T-helper 17 cell (primary cell): Measurements from ENCODE around the gene SWI5. TPM values are rescaled to one million over a fixed set of nuclear protein-coding genes. Genes with fewer than 3 reads are reported as not detected.

ENCODE experiments used
- ATAC-seq: fragments of 150-1000 bp; cut with Tn5 transposase; 2 replicates; pipeline ENCODE4 v1.10.0; 2021; ENCODE audit warnings: mild to moderate bottlenecking, moderate library complexity
- DNase-seq, 3 donors: peaks; one replicate each; pipeline versions ENCODE4 v3.0.0 to v3.0.0-alpha.2; 2020 to 2021
- H3K9me3 ChIP-seq: one replicate; pipeline ENCODE4 v1.7.0; 2013; ENCODE audit warnings: low read length, mild to moderate bottlenecking; ENCODE audit not compliant: control insufficient read depth, poor library complexity, severe bottlenecking
- H3K27ac Mint-ChIP-seq: one replicate; pipeline ENCODE4 v1.8.0; 2022; ENCODE audit warnings: mild to moderate bottlenecking, moderate library complexity, mixed read lengths
- H3K27me3 Mint-ChIP-seq: one replicate; pipeline ENCODE4 v1.8.0; 2022; ENCODE audit warnings: mixed read lengths
- H3K36me3 Mint-ChIP-seq: one replicate; pipeline ENCODE4 v1.8.0; 2022; ENCODE audit warnings: low read depth, mixed read lengths
- H3K4me1 Mint-ChIP-seq: one replicate; pipeline ENCODE4 v1.8.0; 2022; ENCODE audit warnings: mild to moderate bottlenecking, mixed read lengths
- H3K4me3 Mint-ChIP-seq: one replicate; pipeline ENCODE4 v1.8.0; 2022; ENCODE audit warnings: mild to moderate bottlenecking, moderate library complexity, mixed read lengths
- total RNA-seq, 4 donors: library from RNA in 2 of 4; stranded (reverse) in 2 of 4; gene quantifications; one replicate each; pipeline ENCODE4 v1.2.3 and lab custom pipeline; 2022 to 2026

Gene SWI5
- total RNA-seq, 2 donors from 2014 or later, result 6.1 to 10.3 TPM

DNA sequence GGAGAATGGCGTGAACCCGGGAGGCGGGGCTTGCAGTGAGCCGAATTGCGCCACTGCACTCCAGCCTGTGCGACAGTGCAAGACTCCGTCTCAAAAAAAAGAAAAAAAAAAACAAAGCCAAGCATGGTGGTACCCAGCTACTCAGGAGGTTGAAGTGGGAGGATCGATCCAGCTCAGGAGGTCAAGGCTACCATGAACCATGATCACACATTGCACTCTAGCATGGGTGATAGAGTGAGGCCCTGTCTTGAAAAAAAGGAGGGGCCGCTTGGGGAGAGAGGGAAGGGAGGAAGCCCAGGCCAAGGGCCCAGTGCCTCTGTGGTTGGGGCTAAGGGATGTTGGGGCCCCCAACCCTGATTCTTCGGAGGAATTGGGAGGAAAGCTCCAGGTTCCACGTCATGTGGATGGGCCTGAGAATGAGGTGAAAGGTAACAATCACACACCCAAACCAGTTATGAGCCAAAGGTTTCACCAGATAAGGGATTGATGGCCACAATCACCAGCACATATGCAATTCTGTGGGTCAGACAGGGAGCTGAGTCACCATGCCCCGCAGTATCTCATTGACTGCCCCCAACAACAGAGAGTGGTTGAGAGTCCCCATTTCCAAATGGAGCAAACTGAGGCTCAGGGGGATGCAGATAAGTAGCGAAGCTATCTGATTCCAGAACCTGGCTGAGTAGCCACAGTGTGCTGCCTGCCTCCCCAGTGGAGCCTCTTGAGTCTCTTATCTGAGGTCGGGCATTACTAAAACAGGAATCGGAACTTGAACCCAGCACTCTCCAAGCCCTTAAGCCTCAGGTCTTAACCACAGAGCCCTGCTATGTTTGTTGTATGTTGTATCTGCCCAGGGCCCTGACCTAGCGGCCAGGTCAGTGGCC is 20.5 kb downstream of the SWI5 start:
- Mint-ChIP-seq H3K36me3 (no peaks in the 10 kb centered on the region), H3K4me3 (no peak overlapping the region), H3K27me3 (no peaks in the 10 kb centered on the region), H3K27ac (no peak overlapping the region), H3K4me1 (peaks cover 5% of the 10 kb centered on the region)
- H3K9me3 ChIP-seq, result no peaks in the 10 kb centered on the region
- DNase-seq, result no peak
- no peak for ATAC-seq

DNA sequence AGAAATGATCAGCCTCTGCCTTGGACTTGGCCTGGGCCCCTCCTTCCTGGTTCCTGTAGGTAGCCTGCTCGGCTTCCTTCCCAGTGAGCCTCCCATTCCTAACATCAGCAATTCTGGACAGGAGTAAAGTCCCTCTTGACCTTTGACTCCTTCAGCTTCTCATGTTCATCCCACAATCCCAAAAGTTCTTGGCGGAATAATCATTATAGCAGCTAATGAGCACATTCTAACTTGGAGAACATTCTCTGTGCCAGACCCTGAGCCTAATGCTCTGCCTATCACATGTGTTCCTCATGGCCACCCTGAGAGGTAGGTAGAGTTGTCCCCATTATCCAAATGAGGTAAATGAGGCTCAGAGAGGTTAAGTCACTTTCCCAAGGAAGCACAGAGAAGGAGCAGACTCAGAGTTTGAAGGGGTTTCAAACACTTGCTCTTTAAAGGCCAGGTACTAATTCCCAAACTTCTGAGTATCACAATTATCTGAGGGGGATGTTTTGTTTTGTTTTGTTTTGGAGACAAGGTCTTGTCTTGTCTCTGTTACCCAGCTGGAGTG is 21.2 kb downstream of the SWI5 start:
- H3K27me3 Mint-ChIP-seq, result no peaks in the 10 kb centered on the region
- H3K27ac Mint-ChIP-seq, result no peak overlapping the region
- peaks cover 5% of the 10 kb centered on the region for H3K4me1 Mint-ChIP-seq

DNA sequence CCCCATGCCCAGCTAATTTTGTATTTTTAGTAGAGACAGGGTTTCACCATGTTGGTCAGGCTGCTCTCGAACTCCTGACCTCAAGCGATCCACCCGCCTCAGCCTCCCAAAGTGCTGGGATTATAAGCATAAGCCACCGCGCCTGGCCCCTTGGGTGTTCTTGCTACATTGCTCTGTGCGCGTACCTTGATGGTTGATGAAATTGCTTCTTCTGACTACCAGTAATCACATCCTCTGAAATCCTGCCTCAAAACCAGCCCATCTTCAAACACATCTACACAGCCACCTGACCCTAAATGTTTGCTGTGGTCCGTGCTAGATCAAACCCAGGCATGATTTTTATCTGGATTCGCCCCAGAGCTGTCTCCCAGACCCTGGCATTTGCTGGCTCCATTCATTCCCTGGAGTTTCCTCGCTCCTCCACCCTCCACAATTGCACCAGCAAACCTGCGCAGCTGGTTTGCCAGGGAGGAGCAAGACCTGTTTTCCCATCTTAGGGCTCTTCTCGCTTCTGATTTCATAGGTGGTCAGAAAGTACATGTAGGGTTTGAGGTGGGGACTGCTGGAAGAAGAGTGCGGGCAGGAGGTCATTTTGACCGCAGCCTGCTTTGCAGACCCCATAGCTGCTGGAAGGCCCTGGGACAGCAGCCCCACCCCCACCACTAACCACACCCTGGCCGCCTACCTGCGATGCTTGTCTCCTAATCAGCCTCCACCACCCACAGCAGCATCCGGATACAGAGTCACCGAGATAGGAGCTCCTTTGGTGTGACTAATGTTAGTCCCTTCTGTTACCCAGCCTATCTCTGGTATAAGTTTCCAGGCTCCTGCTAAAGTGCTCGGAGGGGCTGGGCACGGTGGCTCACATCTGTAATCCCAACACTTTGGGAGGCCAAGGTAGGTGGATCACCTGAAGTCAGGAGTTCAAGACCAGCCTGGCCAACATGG is 22.7 kb downstream of the SWI5 start:
- ATAC-seq, result no peak
- H3K27ac Mint-ChIP-seq, result no peak overlapping the region
- DNase-seq, result no peak

More for the DNA sequence above, 21.2 kb downstream of the SWI5 start:
- DNase-seq (no peak), ATAC-seq (no peak)
- Mint-ChIP-seq H3K36me3 (no peaks in the 10 kb centered on the region), H3K4me3 (no peak overlapping the region)
- H3K9me3 ChIP-seq, result no peaks in the 10 kb centered on the region

DNA sequence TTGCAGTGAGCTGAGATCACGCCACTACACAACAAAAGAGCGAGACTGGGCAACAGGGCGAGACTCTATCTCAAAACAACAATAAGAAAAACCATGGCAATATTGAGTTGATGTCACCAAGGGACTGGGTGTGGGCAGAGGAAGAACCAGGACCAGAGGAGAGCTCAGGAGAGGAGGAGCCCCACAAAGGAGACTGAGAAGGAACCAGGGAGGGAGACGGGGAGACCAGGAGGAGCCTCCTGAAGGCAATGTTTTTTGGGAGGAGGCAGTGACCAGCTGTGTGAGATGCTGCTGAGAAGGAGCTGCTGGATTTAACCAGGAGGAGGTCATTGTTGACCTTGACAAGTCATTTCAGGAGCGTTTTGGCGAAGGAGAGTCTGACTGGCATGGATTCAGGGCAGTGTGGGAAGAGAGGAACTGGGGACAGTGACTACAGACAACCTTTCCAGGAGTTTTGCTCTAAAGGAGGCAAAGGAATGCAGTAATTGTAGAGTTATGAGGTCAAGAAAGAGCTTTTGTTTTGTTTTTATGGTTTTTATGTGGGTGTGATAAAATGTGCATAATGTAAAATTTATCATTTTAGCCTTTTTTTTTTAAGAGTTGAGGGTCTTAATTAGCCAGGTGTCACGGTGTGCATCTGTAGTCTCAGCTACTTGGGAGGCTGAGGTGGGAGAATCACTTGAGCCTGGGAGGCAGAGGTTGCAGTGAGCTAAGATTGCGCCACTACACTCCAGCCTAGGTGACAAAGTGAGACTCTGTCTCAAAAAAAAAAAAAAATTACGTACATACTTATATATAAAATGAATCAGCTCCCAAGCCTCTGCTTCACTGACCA is 28.3 kb downstream of the SWI5 start:
- Mint-ChIP-seq H3K36me3 (peaks cover 2% of the 10 kb centered on the region), H3K27me3 (no peaks in the 10 kb centered on the region), H3K4me3 (no peak overlapping the region), H3K4me1 (peaks cover 6% of the 10 kb centered on the region), H3K27ac (no peak overlapping the region)
- no peaks in the 10 kb centered on the region for H3K9me3 ChIP-seq
- DNase-seq, result no peak
- ATAC-seq, result no peak

More for the DNA sequence above, 22.7 kb downstream of the SWI5 start:
- Mint-ChIP-seq H3K27me3 (no peaks in the 10 kb centered on the region), H3K4me3 (no peak overlapping the region), H3K36me3 (no peaks in the 10 kb centered on the region), H3K4me1 (peaks cover 5% of the 10 kb centered on the region)
- H3K9me3 ChIP-seq, result no peaks in the 10 kb centered on the region

DNA sequence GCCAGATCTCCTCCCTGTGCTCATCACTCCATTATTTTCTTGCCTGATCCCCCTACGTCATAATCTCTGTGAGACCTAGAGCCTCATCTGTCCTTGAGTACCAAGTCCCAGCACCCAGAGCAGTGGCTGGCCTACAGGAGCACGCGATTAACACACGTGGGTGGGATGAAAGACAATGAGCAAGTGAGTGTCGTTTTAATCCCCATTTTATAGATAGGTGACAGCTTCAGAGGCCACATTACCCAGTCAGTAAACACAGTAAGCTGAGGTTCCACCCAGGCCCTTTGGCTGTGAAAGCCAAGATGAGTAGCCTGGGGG is 28.9 kb downstream of the SWI5 start:
- Mint-ChIP-seq H3K36me3 (peaks cover 2% of the 10 kb centered on the region), H3K27ac (no peak overlapping the region), H3K27me3 (no peaks in the 10 kb centered on the region), H3K4me3 (no peak overlapping the region), H3K4me1 (peaks cover 6% of the 10 kb centered on the region)
- DNase-seq, result no peak
- H3K9me3 ChIP-seq, result no peaks in the 10 kb centered on the region
- no peak for ATAC-seq

DNA sequence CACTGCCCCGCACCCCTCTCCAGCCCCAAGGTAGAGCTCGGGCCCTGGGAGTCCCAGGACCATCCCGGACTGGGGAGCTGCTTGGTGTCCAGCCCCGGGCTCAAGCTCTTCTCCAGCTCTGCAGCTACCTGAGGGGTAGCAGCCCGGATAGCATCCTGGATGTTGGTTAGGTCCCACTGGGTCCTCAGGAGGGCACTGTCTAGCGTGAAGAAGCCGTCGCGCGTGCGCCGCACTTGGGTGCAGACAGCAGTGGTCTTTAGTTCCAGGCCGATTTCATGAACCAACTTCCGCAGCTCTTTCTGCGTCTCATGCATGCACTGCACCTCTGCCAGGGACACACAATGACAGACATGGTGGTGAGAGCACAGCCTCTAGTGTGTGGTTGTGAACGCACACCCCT is 33.5 kb downstream of the SWI5 start:
- DNase-seq, result no peak
- Mint-ChIP-seq H3K4me1 (peaks cover 3% of the 10 kb centered on the region), H3K27me3 (no peaks in the 10 kb centered on the region), H3K36me3 (peaks cover 5% of the 10 kb centered on the region), H3K27ac (no peak overlapping the region), H3K4me3 (no peak overlapping the region)
- ATAC-seq, result no peak
- no peaks in the 10 kb centered on the region for H3K9me3 ChIP-seq

DNA sequence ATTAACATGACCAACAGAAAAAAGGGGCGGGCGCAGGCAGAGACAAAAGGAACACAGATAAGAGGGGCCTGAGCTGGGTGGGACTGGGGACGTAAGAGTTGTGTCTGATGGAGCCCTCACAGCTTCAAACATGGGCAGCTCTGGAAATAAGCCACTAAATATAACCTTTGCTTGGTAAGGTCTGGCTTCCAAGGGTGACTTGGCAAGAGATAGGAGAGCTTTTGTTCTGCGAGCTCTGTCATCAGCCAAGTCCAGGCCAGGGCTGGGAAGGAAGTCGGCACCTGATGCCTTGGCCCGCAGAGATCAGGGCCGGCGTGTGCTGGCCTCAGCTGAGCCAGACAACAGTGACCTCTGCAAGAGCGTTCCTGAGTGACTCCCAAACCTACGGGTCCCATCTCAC is 34.4 kb downstream of the SWI5 start:
- no peak overlapping the region for H3K4me3 Mint-ChIP-seq
- H3K4me1 Mint-ChIP-seq, result no peaks in the 10 kb centered on the region
- H3K27me3 Mint-ChIP-seq, result no peaks in the 10 kb centered on the region
- no peak for DNase-seq
- no peak overlapping the region for H3K27ac Mint-ChIP-seq
- H3K36me3 Mint-ChIP-seq, result peaks cover 5% of the 10 kb centered on the region
- no peak for ATAC-seq
- H3K9me3 ChIP-seq, result no peaks in the 10 kb centered on the region

DNA sequence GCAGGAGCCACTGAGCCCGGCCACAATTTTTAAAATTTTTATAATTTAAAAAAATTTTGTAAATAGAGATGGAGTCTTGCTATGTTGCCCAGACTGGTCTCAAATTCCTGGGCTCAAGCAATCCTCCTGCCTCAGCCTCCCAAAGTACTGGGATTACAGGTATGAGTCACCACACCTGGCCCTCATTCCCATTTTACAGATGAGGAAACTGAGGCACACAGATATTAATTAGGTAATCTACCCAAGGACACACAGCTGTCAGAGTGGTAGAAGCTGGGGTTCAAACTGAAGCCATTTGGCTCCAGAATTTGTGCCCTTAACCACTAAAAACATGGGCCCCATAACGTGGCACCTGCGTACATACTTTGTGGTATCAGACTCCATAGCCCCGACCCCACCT is 38.6 kb downstream of the SWI5 start:
- Mint-ChIP-seq H3K4me1 (no peaks in the 10 kb centered on the region), H3K27ac (no peak overlapping the region), H3K4me3 (no peak overlapping the region), H3K36me3 (peaks cover 4% of the 10 kb centered on the region), H3K27me3 (no peaks in the 10 kb centered on the region)
- no peak for ATAC-seq
- DNase-seq, result no peak
- H3K9me3 ChIP-seq, result no peaks in the 10 kb centered on the region

DNA sequence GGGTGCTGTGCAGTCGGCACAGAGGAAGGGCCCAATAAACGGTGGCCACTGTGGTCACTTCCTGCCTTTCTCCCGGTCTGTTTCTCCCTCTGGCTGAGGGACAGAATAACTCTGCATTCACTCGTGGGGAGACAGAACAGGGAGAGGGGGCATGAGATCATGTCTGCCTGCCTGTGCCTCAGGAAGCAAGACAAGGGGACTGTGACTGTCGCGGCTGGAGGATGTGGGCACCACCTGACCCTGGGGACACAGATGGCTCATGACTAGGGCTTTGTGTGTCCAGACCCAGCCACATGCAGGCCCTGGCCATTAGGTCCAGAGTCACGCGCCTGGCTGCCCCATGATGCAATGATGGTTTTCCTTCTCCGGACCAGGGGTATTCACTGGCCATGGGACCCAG is 40.3 kb downstream of the SWI5 start:
- no peaks in the 10 kb centered on the region for H3K27me3 Mint-ChIP-seq
- no peaks in the 10 kb centered on the region for H3K4me1 Mint-ChIP-seq
- H3K36me3 Mint-ChIP-seq, result peaks cover 2% of the 10 kb centered on the region
- no peak overlapping the region for H3K4me3 Mint-ChIP-seq
- no peak for ATAC-seq
- no peaks in the 10 kb centered on the region for H3K9me3 ChIP-seq
- DNase-seq, result no peak
- H3K27ac Mint-ChIP-seq, result no peak overlapping the region

DNA sequence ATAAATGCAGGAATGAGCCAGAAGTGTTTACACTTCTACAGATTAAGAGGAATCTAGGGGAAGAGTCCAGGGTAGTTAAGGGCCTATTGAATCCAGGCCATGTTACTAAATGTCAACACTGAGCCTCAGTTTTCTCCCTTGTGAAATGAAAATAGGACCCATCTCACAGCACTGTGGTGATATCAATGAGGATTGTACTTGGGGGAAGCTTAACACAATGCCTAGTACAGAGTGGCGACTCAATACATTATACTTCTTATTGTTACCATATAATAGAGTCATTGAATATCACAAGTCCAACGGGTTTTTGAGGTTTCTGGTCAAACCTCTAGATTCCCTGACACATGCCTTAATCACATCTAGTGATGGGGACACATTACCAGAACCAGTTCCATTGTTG is 41.6 kb downstream of the SWI5 start:
- Mint-ChIP-seq H3K27ac (peak overlapping the region; percentile 27), H3K27me3 (no peaks in the 10 kb centered on the region), H3K4me3 (no peak overlapping the region), H3K4me1 (peaks cover 9% of the 10 kb centered on the region), H3K36me3 (peaks cover 4% of the 10 kb centered on the region)
- no peaks in the 10 kb centered on the region for H3K9me3 ChIP-seq
- no peak for DNase-seq
- no peak for ATAC-seq

DNA sequence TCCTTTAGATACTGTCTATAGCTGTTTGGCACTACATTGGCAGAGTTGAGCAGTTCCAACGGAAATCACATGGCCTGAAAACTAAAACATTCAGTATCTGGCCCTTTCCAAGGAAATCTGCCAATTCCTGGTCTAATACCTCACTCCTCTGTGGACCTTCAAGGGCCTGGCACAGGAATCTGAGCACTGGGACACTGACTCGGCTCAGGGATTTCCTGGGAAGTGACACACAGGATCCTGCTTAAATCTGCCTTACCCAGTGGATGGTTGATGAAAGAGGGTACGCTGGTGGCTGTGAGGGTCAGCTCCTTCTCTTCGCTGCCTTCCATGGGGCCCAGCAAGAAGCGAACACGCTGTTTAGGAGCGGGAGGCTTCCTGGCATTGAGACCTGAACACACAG is 45.3 kb downstream of the SWI5 start:
- DNase-seq, result no peak
- ATAC-seq, result no peak
- peak overlapping the region; percentile 95 for H3K27ac Mint-ChIP-seq
- H3K4me1 Mint-ChIP-seq, result peaks cover 21% of the 10 kb centered on the region
- H3K9me3 ChIP-seq, result no peaks in the 10 kb centered on the region
- H3K36me3 Mint-ChIP-seq, result peaks cover 4% of the 10 kb centered on the region
- H3K27me3 Mint-ChIP-seq, result no peaks in the 10 kb centered on the region
- H3K4me3 Mint-ChIP-seq, result peak overlapping the region; percentile 94

DNA sequence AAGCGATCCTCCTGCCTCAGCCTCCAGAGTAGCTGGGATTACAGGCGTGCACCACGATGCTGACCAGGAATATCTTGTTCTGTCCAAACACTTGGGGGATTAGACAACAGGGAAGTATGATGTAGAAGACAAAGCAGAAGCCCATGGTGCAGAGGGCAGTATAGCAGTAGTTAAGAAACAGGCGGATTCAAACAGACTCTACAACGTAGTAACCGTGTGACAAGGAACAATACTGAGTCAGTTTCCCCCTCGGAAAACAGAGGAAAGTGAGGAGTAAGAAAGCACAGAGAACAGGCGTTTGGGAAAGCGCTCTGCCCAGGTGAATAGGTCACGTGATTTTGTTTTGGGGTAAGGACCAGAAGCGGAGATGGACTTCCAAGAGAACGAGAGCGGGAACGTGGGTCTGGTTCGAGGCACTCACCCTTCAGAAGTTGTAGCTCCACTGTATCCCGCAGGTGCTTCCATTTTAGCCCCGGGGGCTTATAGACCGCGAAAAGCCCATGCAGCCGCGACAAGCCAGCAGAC is 45.9 kb downstream of the SWI5 start:
- ATAC-seq (no peak), DNase-seq (no peak)
- Mint-ChIP-seq H3K27me3 (no peaks in the 10 kb centered on the region), H3K4me3 (peak overlapping the region; percentile 94), H3K36me3 (peaks cover 4% of the 10 kb centered on the region), H3K4me1 (peaks cover 21% of the 10 kb centered on the region), H3K27ac (peak overlapping the region; percentile 95)
- H3K9me3 ChIP-seq, result no peaks in the 10 kb centered on the region
